ENCODE data around the gene ORC2.

Gene ORC2

DNA sequence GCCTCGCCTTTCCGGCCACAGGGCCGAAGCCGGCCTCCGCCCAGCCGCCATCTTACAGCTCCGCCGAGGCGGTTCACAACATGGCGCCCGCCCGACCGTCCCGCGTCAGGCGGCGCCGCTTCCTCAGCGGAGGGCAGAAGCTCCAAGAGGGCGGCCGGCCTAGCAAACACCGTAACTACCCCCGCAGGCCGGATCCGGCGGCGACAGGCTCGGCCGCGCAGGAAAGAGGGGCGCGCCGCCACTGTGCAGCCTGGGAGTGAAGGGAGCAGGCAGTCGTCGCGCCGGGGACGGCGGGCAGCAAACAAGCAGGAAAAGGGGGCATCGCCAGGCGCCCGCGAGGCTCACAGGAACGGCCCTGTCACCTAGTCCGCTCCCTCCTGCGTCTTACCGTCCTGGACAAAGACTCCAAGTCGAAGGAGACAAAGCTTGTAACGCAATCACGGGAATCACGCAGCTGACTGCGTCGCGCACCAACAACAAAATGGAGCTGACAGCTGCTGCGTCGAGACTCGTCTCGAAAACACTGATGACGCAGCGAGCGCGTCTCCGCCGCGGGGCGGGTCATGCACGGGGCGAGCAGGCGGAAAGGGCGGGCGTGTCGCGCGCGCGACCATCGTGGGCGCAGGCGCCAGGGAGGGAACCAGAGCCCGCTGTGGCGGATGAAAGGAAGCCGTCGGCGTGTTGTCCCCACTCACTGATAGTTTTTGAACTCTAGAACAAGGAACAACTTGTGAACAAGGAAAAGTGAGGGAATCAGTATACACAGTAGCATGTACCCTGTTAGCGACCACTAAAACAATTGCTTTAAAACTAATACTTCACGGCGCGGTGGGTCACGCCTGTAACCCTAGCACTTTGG lies 99.1 kb downstream of the ORC2 start, which contains the start of gene CLK1:
CLK1 (minus strand) TSS at position 483 of the 859 bp plus-strand sequence. CDS start 2,796 bp downstream, outside the sequence.
- Histone ChIP-seq H3K27me3 (ENCODE audit: control insufficient read depth in 2 of 2, insufficient read depth in 2 of 2, low read length in 2 of 2) (no peaks in the 10 kb centered on the region), H3K9ac (ENCODE audit: low read depth in 1 of 2, low read length in 2 of 2) (peak within 1 kb of the TSS; percentile 100), H3K27ac (ENCODE audit: low read depth in 2 of 2, low read length in 2 of 2) (peak within 1 kb of the TSS; percentile 100), H3K9me3 (ENCODE audit: control insufficient read depth in 2 of 2, low read length in 2 of 2) (no peaks in the 10 kb centered on the region), H3K4me3 (ENCODE audit: low read length in 2 of 2) (peak within 1 kb of the TSS; percentile 84 to 100), H3K4me1 (ENCODE audit: control insufficient read depth in 2 of 2, insufficient read depth in 2 of 2, low read length in 2 of 2) (peaks cover 25 to 26% of the 10 kb centered on the region in 2 donors), H3K36me3 (ENCODE audit: control insufficient read depth in 2 of 2, insufficient read depth in 2 of 2, low read length in 2 of 2) (peaks cover 12 to 13% of the 10 kb centered on the region in 2 donors)

DNA sequence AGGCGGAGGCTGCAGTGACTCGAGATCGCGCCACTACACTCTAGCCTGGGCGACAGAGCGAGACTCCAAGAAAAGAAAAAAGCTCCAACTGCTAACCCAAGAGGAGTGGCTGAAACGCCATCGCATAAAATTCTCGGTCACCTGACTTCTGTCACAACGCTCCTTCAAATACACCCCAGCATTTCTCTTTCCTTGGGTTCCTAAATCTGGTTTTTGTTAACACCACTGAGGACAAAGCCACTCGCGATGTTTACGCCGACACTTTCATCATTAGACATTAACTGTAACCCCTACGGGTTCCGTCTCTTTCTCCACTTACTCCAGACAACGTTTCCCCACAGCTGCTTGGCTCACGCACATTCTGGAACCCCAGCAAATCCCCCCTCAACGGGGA lies 99.7 kb downstream of the ORC2 start:
- peak overlapping the region; percentile 84 to 100 for H3K4me3 ChIP-seq (ENCODE audit: low read length in 2 of 2)
- no peaks in the 10 kb centered on the region for H3K9me3 ChIP-seq (ENCODE audit: control insufficient read depth in 2 of 2, low read length in 2 of 2)
- peak overlapping the region; percentile 100 for H3K27ac ChIP-seq (ENCODE audit: low read depth in 2 of 2, low read length in 2 of 2)
- peak overlapping the region; percentile 100 for H3K9ac ChIP-seq (ENCODE audit: low read depth in 1 of 2, low read length in 2 of 2)
- peaks cover 18 to 19% of the 10 kb centered on the region in 2 donors for H3K36me3 ChIP-seq (ENCODE audit: control insufficient read depth in 2 of 2, insufficient read depth in 2 of 2, low read length in 2 of 2)
- H3K4me1 ChIP-seq (ENCODE audit: control insufficient read depth in 2 of 2, insufficient read depth in 2 of 2, low read length in 2 of 2) = peaks cover 28 to 29% of the 10 kb centered on the region in 2 donors
- H3K27me3 ChIP-seq (ENCODE audit: control insufficient read depth in 2 of 2, insufficient read depth in 2 of 2, low read length in 2 of 2) = no peaks in the 10 kb centered on the region

DNA sequence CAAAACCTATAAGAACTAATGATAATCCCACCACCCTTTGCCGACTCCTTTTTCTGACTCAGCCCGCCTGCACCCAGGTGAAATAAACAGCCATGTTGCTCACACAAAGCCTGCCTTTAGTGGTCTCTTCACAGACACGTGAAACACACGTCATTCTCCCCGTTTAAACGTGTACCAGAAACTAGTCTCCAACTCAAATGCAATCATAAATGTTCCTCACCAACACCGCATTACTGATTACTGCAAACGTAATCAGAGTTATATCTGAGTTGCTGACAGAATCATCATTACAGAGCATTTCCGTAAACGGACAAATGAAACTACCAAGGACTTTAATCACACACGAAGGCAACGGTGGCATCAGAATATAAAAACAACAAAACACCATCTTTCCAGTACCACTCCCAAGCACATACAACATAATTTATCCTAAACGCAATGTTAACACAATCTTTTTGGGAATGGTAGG lies 100.9 kb downstream of the ORC2 start:
- Histone ChIP-seq H3K36me3 (ENCODE audit: control insufficient read depth in 2 of 2, insufficient read depth in 2 of 2, low read length in 2 of 2) (peaks cover 30 to 31% of the 10 kb centered on the region in 2 donors), H3K27me3 (ENCODE audit: control insufficient read depth in 2 of 2, insufficient read depth in 2 of 2, low read length in 2 of 2) (no peaks in the 10 kb centered on the region), H3K4me3 (ENCODE audit: low read length in 2 of 2) (peak overlapping the region; percentile 84 to 100), H3K4me1 (ENCODE audit: control insufficient read depth in 2 of 2, insufficient read depth in 2 of 2, low read length in 2 of 2) (peaks cover 29% of the 10 kb centered on the region in 2 donors), H3K9me3 (ENCODE audit: control insufficient read depth in 2 of 2, low read length in 2 of 2) (no peaks in the 10 kb centered on the region), H3K27ac (ENCODE audit: low read depth in 2 of 2, low read length in 2 of 2) (peak overlapping the region; percentile 100), H3K9ac (ENCODE audit: low read depth in 1 of 2, low read length in 2 of 2) (peak overlapping the region; percentile 100)

DNA sequence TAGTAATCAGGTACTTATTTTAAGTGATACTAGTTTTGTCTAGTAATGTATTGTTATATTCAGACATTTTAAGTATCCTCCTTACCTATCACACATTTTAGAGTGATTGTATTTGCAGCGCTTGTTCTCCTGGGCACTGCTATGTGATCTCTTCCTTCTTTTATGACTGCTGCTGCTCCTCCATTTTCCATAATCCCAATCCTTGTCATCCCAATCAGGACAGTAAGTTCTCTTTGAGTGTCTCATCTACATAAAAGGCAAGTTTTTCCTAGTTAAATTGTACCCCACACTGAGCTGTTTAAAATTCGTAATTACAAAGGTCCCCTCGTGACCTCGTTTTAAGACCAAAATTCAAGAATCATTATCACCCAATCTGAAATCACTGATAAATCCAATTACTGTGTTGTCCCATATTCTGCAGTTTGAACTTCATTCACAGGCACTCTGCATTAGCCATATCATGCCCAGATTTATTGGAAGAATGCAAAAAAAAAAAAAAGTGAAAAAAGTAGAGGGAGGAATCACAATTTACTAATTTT lies 101.8 kb downstream of the ORC2 start:
- Histone ChIP-seq H3K4me3 (ENCODE audit: low read length in 2 of 2) (peak overlapping the region; percentile 52 to 100), H3K9ac (ENCODE audit: low read depth in 1 of 2, low read length in 2 of 2) (peak overlapping the region; percentile 54 to 100), H3K27me3 (ENCODE audit: control insufficient read depth in 2 of 2, insufficient read depth in 2 of 2, low read length in 2 of 2) (no peaks in the 10 kb centered on the region), H3K4me1 (ENCODE audit: control insufficient read depth in 2 of 2, insufficient read depth in 2 of 2, low read length in 2 of 2) (peaks cover 24 to 26% of the 10 kb centered on the region in 2 donors), H3K9me3 (ENCODE audit: control insufficient read depth in 2 of 2, low read length in 2 of 2) (no peaks in the 10 kb centered on the region), H3K27ac (ENCODE audit: low read depth in 2 of 2, low read length in 2 of 2) (peak overlapping the region; percentile 100), H3K36me3 (ENCODE audit: control insufficient read depth in 2 of 2, insufficient read depth in 2 of 2, low read length in 2 of 2) (peaks cover 39 to 40% of the 10 kb centered on the region in 2 donors)

- H3K27ac ChIP-seq (ENCODE audit: low read depth in 2 of 2, low read length in 2 of 2) = no peak overlapping the region
- peak overlapping the region in 1 of 2 donors; percentile 54 for H3K4me3 ChIP-seq (ENCODE audit: low read length in 2 of 2)
- H3K4me1 ChIP-seq (ENCODE audit: control insufficient read depth in 2 of 2, insufficient read depth in 2 of 2, low read length in 2 of 2) = peaks cover 24 to 26% of the 10 kb centered on the region in 2 donors
- H3K27me3 ChIP-seq (ENCODE audit: control insufficient read depth in 2 of 2, insufficient read depth in 2 of 2, low read length in 2 of 2) = no peaks in the 10 kb centered on the region
- H3K9me3 ChIP-seq (ENCODE audit: control insufficient read depth in 2 of 2, low read length in 2 of 2) = no peaks in the 10 kb centered on the region
- peaks cover 52% of the 10 kb centered on the region in 2 donors for H3K36me3 ChIP-seq (ENCODE audit: control insufficient read depth in 2 of 2, insufficient read depth in 2 of 2, low read length in 2 of 2)
- peak overlapping the region in 1 of 2 donors; percentile 47 for H3K9ac ChIP-seq (ENCODE audit: low read depth in 1 of 2, low read length in 2 of 2)
These were observed 103.2 kb downstream of the ORC2 start for GRCh38 chr2:200860092-200860795.

Measured in mucosa of rectum (tissue), 2 donors.